ENCODE measurements around the gene POFUT1. TPM values are rescaled to one million over a fixed set of nuclear protein-coding genes. Genes with fewer than 3 reads are reported as not detected.

POFUT1 gene
- total RNA-seq, 1 experiment from 2014 or later = 41.9 TPM

DNA sequence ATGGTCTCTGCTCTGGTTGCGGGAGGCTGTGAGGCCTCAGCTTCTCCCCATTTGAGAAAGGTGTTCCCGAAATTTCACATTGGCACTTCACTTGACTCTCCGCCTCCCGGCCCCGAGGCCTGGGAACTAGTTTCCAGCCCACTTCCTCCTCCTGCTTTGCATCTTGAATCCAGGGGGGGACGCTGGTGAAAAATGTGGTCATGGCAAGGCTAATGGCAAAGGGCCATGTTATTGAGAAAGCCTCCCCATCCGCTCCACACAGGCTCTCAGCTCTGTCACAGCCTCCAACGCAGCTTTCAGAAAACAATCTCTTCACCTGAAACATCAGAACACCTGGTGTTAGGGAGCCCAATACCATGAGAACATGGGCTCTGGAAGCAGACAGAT is 5.7 kb upstream of the POFUT1 start:
- no peak for TF ChIP-seq EZH2phosphoT487 (IDR thresholded peaks at IDR 0.05; ENCODE audit: borderline replicate concordance, low read length)
- no peak for TF ChIP-seq EZH2 (IDR thresholded peaks at IDR 0.05; ENCODE audit: low read length, unreplicated experiment)
- TF ChIP-seq, protein P1, sequence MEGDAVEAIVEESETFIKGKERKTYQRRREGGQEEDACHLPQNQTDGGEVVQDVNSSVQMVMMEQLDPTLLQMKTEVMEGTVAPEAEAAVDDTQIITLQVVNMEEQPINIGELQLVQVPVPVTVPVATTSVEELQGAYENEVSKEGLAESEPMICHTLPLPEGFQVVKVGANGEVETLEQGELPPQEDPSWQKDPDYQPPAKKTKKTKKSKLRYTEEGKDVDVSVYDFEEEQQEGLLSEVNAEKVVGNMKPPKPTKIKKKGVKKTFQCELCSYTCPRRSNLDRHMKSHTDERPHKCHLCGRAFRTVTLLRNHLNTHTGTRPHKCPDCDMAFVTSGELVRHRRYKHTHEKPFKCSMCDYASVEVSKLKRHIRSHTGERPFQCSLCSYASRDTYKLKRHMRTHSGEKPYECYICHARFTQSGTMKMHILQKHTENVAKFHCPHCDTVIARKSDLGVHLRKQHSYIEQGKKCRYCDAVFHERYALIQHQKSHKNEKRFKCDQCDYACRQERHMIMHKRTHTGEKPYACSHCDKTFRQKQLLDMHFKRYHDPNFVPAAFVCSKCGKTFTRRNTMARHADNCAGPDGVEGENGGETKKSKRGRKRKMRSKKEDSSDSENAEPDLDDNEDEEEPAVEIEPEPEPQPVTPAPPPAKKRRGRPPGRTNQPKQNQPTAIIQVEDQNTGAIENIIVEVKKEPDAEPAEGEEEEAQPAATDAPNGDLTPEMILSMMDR (conservative IDR thresholded peaks at IDR 0.05; ENCODE audit: low read depth, low read length) = no peak
- POLR2A ChIA-PET (ENCODE audit: unreplicated experiment) = no interaction called here
- Histone ChIP-seq H3K4me3 (ENCODE audit: low read length) (no peak overlapping the region), H3K9me2 (replicated peaks; ENCODE audit: low read length) (no peaks in the 10 kb centered on the region), H4K20me1 (ENCODE audit: low read length) (peaks cover 24% of the 10 kb centered on the region; the same call in 1 of the 2 replicates), H3K4me1 (ENCODE audit: insufficient read depth, low read length) (peaks cover 28% of the 10 kb centered on the region), H3K27me3 (ENCODE audit: low read length) (no peaks in the 10 kb centered on the region), H3K36me3 (ENCODE audit: low read depth, low read length) (peaks cover 34% of the 10 kb centered on the region), H3K4me2 (ENCODE audit: low read length) (no peak overlapping the region), H3K9ac (ENCODE audit: low read length) (no peak overlapping the region), H3K27ac (ENCODE audit: low read length) (no peak overlapping the region), H3K9me3 (ENCODE audit: low read length) (no peaks in the 10 kb centered on the region), H3K79me2 (ENCODE audit: low read length) (peaks cover 71% of the 10 kb centered on the region), H3F3A (ENCODE audit: low read length, unreplicated experiment) (no peaks in the 10 kb centered on the region), H2AFZ (ENCODE audit: low read length) (no peak overlapping the region)
- CTCF ChIA-PET = interaction anchor here (0.7 kb wide), 1 partner anchor 247 kb away, joined by 3 read pairs; no protein-coding TSS in a partner anchor
- DNase-seq (no peak), ATAC-seq (no peak)
- intact Hi-C loops (cut with micrococcal nuclease) = loop anchor here (10.0 kb wide), 1 partner anchor 153 kb away; the partner anchor contains the start of gene ASXL1
- no TSS peak for BruUV-seq (replicated peaks)

DNA sequence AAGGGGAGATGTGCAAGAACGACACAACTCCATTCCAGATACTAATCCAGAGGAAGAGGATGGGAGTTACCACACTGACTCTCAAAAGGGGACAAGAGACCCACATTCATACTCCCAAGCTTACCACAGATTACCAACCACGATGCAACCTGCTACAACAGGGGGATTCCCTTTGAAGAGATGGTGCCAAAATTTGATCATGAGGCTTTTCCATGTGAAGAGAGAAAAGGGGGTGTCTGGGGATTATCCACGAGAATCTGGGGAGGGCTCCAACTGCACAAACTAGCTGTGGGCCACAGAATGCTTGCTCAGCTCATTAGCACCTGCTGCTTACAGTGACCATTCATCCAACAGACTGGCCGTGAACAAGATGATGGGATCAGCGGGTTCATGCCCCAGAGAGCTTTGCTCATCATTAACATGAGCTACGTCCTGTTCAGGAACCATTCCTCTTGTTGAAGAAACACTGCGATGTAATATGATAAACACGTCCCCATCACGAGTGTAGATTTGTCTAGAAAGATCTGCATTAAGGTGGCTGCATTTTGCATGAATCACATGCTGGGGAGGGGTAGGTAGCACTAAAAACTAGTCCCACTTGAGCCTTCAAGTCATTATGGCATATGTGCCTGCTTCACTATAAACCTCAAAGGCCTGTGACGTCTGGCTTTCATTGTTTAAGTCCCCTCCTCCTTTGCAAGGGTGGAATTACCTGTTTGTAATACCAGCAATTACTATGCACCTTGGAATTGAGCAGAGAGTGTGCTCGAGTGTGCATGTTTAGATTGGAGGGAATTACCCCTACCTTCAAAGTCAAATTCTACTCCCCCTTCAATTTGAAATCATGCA is 4.1 kb upstream of the POFUT1 start:
- Histone ChIP-seq H3K27me3 (ENCODE audit: low read length) (no peaks in the 10 kb centered on the region), H3K4me2 (ENCODE audit: low read length) (no peak overlapping the region), H3K36me3 (ENCODE audit: low read depth, low read length) (peaks cover 24% of the 10 kb centered on the region; the same call in 1 of the 2 replicates), H3K9me2 (replicated peaks; ENCODE audit: low read length) (no peaks in the 10 kb centered on the region), H3K4me1 (ENCODE audit: insufficient read depth, low read length) (peaks cover 32% of the 10 kb centered on the region), H3K79me2 (ENCODE audit: low read length) (peaks cover 85% of the 10 kb centered on the region), H3K4me3 (ENCODE audit: low read length) (no peak overlapping the region), H4K20me1 (ENCODE audit: low read length) (peaks cover 24% of the 10 kb centered on the region; the same call in 1 of the 2 replicates), H3K9me3 (ENCODE audit: low read length) (no peaks in the 10 kb centered on the region), H3F3A (ENCODE audit: low read length, unreplicated experiment) (no peaks in the 10 kb centered on the region), H3K9ac (ENCODE audit: low read length) (no peak overlapping the region), H3K27ac (ENCODE audit: low read length) (no peak overlapping the region), H2AFZ (ENCODE audit: low read length) (no peak overlapping the region)
- TF ChIP-seq EZH2phosphoT487 (IDR thresholded peaks at IDR 0.05; ENCODE audit: borderline replicate concordance, low read length) (no peak), EZH2 (IDR thresholded peaks at IDR 0.05; ENCODE audit: low read length, unreplicated experiment) (no peak)
- TF ChIP-seq, protein P1 (conservative IDR thresholded peaks at IDR 0.05; ENCODE audit: low read depth, low read length) = no peak
- ATAC-seq (no peak), DNase-seq (no peak)
- BruUV-seq (replicated peaks) = no TSS peak
- ChIA-PET POLR2A (ENCODE audit: unreplicated experiment) (no interaction called here), CTCF (no interaction called here)
- intact Hi-C loops (cut with micrococcal nuclease) = loop anchor here (10.0 kb wide), 1 partner anchor 151 kb away; the partner anchor contains the start of gene ASXL1
